ENCODE measurements around the gene COPB2. TPM values are rescaled to one million over a fixed set of nuclear protein-coding genes. Genes with fewer than 3 reads are reported as not detected.
"Not testable (repeated sequence)": the region's sequence is repeated elsewhere in the genome, so short reads cannot be mapped to it uniquely, and the experiment has no call there.

COPB2 gene
- total RNA-seq, 1 experiment from 2014 or later = 152 TPM

- intact Hi-C loops (cut with micrococcal nuclease) = no loop called here
- BruUV-seq (replicated peaks) = no TSS peak
- Mint-ChIP-seq H3K27me3 (ENCODE audit: insufficient read depth, unreplicated experiment) (no peaks in the 10 kb centered on the region), H3K27ac (ENCODE audit: low read depth, unreplicated experiment) (no peak overlapping the region), H3K4me1 (ENCODE audit: insufficient read depth, unreplicated experiment) (peaks cover 6% of the 10 kb centered on the region), H3K36me3 (ENCODE audit: insufficient read depth, unreplicated experiment) (peaks cover 7% of the 10 kb centered on the region), H3K4me3 (ENCODE audit: unreplicated experiment) (no peak overlapping the region), H3K9me3 (ENCODE audit: unreplicated experiment) (peaks cover 8% of the 10 kb centered on the region)
- TF ChIP-seq, protein P1, sequence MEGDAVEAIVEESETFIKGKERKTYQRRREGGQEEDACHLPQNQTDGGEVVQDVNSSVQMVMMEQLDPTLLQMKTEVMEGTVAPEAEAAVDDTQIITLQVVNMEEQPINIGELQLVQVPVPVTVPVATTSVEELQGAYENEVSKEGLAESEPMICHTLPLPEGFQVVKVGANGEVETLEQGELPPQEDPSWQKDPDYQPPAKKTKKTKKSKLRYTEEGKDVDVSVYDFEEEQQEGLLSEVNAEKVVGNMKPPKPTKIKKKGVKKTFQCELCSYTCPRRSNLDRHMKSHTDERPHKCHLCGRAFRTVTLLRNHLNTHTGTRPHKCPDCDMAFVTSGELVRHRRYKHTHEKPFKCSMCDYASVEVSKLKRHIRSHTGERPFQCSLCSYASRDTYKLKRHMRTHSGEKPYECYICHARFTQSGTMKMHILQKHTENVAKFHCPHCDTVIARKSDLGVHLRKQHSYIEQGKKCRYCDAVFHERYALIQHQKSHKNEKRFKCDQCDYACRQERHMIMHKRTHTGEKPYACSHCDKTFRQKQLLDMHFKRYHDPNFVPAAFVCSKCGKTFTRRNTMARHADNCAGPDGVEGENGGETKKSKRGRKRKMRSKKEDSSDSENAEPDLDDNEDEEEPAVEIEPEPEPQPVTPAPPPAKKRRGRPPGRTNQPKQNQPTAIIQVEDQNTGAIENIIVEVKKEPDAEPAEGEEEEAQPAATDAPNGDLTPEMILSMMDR (IDR thresholded peaks at IDR 0.05; ENCODE audit: unreplicated experiment) = no peak
- DNase-seq (ENCODE audit: unreplicated experiment) = no peak
- POLR2A ChIA-PET = interaction anchor here (0.5 kb wide), 1 partner anchor 1164 kb away, joined by 3 read pairs; the partner anchor contains the start of gene DBR1
- CTCF ChIA-PET = interaction anchor here (0.5 to 1.6 kb wide), 6 partner anchors 9 to 1845 kb away, joined by 3 to 6 read pairs (median 3); no protein-coding TSS in a partner anchor
These were observed 50.1 kb downstream of the COPB2 start for GRCh38 chr3:139339219-139339906.

DNA sequence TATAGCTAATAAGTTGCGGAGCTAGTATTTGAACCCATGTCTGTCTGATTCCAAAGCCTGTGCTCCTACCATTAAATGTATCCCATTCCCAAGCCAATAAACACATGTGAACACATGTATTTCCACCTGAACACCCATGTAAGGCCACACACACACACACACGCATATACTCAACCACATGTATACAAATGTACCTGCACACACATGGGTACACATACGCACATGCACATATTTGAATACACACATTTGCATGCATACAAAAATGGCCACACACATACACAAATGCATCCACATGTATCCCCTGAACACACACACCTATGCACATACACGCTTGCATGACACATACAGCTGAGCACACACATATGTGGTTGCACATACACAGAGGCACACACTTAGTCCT, 51.0 kb downstream of the COPB2 start:
- Mint-ChIP-seq H3K4me1 (ENCODE audit: insufficient read depth, unreplicated experiment) (peaks cover 6% of the 10 kb centered on the region), H3K27ac (ENCODE audit: low read depth, unreplicated experiment) (no peak overlapping the region), H3K27me3 (ENCODE audit: insufficient read depth, unreplicated experiment) (peaks cover 3% of the 10 kb centered on the region), H3K4me3 (ENCODE audit: unreplicated experiment) (no peak overlapping the region), H3K9me3 (ENCODE audit: unreplicated experiment) (peaks cover 8% of the 10 kb centered on the region), H3K36me3 (ENCODE audit: insufficient read depth, unreplicated experiment) (peaks cover 6% of the 10 kb centered on the region)
- DNase-seq (ENCODE audit: unreplicated experiment) = no peak
- POLR2A ChIA-PET = no interaction called here
- intact Hi-C loops (cut with micrococcal nuclease) = no loop called here
- CTCF ChIA-PET = interaction anchor here (0.6 to 1.6 kb wide), 3 partner anchors 9 to 920 kb away, joined by 3 read pairs; no protein-coding TSS in a partner anchor
- no TSS peak for BruUV-seq (replicated peaks)
- TF ChIP-seq, protein P1 (IDR thresholded peaks at IDR 0.05; ENCODE audit: unreplicated experiment) = no peak

GRCh38 chr3:139334675-139335074, 54.8 kb downstream of the COPB2 start:
- POLR2A ChIA-PET; DNase-seq (ENCODE audit: unreplicated experiment); H3K9me3 Mint-ChIP-seq (ENCODE audit: unreplicated experiment); BruUV-seq (replicated peaks); CTCF ChIA-PET; H3K27ac Mint-ChIP-seq (ENCODE audit: low read depth, unreplicated experiment); H3K36me3 Mint-ChIP-seq (ENCODE audit: insufficient read depth, unreplicated experiment); H3K4me3 Mint-ChIP-seq (ENCODE audit: unreplicated experiment); intact Hi-C loops (cut with micrococcal nuclease); H3K4me1 Mint-ChIP-seq (ENCODE audit: insufficient read depth, unreplicated experiment): not testable (repeated sequence)
- H3K27me3 Mint-ChIP-seq (ENCODE audit: insufficient read depth, unreplicated experiment) = peaks cover 40% of the 10 kb centered on the region

GRCh38 chr3:139332092-139332491, 57.4 kb downstream of the COPB2 start:
- Mint-ChIP-seq H3K4me3 (ENCODE audit: unreplicated experiment) (no peak overlapping the region), H3K36me3 (ENCODE audit: insufficient read depth, unreplicated experiment) (no peaks in the 10 kb centered on the region), H3K4me1 (ENCODE audit: insufficient read depth, unreplicated experiment) (peaks cover 8% of the 10 kb centered on the region), H3K27me3 (ENCODE audit: insufficient read depth, unreplicated experiment) (peaks cover 41% of the 10 kb centered on the region), H3K27ac (ENCODE audit: low read depth, unreplicated experiment) (no peak overlapping the region), H3K9me3 (ENCODE audit: unreplicated experiment) (no peaks in the 10 kb centered on the region)
- DNase-seq (ENCODE audit: unreplicated experiment) = no peak
- no TSS peak for BruUV-seq (replicated peaks)
- intact Hi-C loops (cut with micrococcal nuclease) = no loop called here
- TF ChIP-seq, protein P1 (IDR thresholded peaks at IDR 0.05; ENCODE audit: unreplicated experiment) = no peak
- ChIA-PET POLR2A (no interaction called here), CTCF (interaction anchor here (0.5 to 5.9 kb wide), 5 partner anchors 9 to 743 kb away, joined by 3 to 152 read pairs (median 5); no protein-coding TSS in a partner anchor)

Data from MCF 10A (cell line).